GM19372 (cell line): ENCODE data around the gene AARS2.

ENCODE experiments used
- ATAC-seq: cut with Tn5 transposase; IDR thresholded peaks from one replicate; pipeline ENCODE4 v1.9.1; 2021; ENCODE audit warnings: mild to moderate bottlenecking, low read depth, moderate library complexity; ENCODE audit not compliant: unreplicated experiment

Gene AARS2

GRCh38 chr6:44251576-44252524 is 61.3 kb downstream of the AARS2 start:
- no peak for ATAC-seq

GRCh38 chr6:44250718-44251123 is 62.4 kb downstream of the AARS2 start:
- no peak for ATAC-seq

GRCh38 chr6:44250067-44250717 is 63.0 kb downstream of the AARS2 start:
- ATAC-seq, result no peak
